ENCODE data around the gene CCNDBP1.
A peak's percentile ranks its signal among the peaks of the same experiment; 100 is the strongest.
"Not testable (repeated sequence)": the region's sequence is repeated elsewhere in the genome, so short reads cannot be mapped to it uniquely, and the experiment has no call there.

Gene CCNDBP1, protein sequence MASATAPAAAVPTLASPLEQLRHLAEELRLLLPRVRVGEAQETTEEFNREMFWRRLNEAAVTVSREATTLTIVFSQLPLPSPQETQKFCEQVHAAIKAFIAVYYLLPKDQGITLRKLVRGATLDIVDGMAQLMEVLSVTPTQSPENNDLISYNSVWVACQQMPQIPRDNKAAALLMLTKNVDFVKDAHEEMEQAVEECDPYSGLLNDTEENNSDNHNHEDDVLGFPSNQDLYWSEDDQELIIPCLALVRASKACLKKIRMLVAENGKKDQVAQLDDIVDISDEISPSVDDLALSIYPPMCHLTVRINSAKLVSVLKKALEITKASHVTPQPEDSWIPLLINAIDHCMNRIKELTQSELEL

DNA sequence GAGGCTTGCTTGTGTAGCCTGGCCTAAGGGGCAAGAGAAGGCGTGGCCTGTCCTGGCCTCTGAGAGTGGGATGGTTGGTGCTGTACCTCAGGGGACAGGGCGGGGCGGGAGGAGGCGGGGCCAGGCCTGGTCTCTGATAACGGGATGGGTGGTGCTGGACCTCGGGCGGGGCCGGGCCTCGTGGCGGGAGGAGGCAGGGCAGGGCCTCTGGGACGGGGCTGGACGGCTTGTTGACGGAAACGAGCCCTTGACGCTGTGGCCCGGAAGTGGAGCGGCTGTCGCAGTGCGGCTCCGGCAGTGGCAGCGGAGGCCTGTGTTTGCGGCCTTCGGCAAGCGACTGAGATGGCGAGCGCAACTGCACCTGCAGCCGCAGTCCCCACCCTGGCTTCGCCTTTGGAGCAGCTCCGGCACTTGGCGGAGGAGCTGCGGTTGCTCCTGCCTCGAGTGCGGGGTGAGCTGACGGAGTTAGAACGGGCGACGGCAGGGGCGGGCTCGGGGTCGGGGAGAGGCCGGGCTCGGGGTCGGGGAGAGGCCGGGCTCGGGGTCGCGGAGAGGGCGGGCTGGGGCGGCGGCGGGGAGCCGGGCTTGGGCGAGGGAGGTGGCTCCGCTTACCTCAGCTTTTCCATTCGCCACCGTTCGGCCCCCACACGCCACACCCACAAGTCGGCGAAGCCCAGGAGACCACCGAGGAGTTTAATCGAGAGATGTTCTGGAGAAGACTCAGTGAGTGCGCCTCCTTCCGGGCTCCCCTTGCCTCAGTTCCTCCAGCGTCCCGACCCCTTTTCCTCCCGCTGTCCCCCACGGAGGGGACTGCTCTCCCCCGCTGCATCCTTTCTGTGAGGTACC lies at the start of gene CCNDBP1:
Gene CCNDBP1 (plus strand): TSS at position 247 of the 846 bp plus-strand sequence. CDS start 96 bp downstream, at position 343.
- peak; percentile 83 for DNase-seq

DNA sequence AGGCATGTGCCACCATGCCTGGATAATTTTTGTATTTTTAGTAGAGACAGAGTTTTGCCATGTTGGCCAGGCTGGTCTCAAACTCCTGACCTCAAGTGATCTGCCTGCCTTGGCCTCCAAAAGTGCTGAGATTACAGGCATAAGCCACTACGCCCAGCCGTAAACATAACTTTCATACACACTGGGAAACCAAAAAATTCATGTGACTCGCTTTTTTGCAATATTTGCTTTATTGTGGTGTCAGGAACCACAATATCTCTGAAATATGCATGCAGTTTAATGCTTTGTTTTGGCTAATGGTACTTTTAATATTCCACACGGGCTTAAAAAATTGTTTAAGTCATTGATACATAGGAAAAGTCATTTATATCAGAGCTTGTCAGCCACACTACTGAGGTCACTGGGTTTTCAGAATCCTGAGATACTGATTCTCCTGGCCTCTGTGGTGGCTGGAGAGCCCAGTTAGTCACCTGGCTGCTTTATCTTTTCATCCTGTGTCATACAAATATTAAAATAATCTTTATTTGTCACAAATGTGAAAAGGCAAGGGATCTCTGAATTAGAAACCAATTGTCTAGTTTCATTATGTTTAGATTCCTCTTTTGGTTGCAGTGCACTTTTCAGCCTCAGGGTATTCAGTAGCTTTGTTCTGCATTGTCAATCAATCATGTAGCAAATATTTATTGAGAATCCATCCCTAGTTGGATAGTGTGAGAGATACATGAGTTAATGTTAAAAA lies 41.8 kb upstream of the CCNDBP1 start:
- DNase-seq: no peak

- DNase-seq: no peak
Measured at GRCh38 chr15:43144512-43144911, 40.7 kb upstream of the CCNDBP1 start.

GRCh38 chr15:43146184-43146583 lies 39.0 kb upstream of the CCNDBP1 start:
- DNase-seq: no peak

- DNase-seq: no peak
Measured at GRCh38 chr15:43150191-43150929, 34.8 kb upstream of the CCNDBP1 start.

GRCh38 chr15:43151688-43152087 lies 33.5 kb upstream of the CCNDBP1 start:
- no peak for DNase-seq

DNA sequence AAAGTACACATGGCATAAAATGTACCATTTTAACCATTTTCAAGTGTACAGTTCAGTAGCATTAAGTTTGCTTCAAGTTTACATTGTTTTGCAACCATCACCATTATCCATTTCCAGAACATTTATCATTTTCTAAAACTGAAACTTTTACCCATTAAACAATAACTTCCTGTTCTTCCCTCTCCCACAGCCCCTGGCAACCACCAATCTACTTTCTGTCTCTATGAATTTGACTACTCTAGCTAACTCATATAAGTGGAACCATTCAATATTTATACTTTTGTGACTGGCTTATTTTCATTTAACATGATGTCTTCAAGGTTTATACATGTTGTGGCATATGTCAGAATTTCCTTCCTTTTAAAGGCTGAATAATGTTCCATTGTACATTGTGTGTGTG lies 31.9 kb upstream of the CCNDBP1 start:
- no peak for DNase-seq

DNA sequence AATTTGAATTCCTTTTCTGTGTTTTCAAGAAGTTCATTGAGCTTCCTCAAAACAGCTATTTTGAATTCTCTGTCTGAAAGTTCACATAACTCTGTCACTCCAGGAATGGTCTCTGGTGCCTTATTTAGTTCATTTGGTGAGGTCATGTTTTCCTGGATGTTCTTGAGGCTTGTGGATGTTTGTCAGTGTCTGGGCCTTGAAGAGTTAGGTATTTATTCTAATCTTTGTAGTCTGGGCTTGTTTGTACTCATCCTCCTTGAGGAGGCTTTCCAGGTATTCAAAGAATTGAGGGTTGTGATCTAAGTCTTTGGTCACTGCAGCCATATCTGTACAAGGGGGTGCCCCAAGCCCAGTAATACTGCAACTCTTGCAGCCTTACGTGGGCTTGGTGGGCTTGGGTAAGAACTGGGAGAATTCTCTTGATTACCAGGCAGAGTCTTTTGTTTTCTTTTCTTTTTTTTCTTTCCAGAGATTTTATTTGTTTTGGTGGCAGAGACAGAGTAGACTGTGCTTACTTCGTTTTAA lies 19.3 kb upstream of the CCNDBP1 start:
- DNase-seq: no peak

DNA sequence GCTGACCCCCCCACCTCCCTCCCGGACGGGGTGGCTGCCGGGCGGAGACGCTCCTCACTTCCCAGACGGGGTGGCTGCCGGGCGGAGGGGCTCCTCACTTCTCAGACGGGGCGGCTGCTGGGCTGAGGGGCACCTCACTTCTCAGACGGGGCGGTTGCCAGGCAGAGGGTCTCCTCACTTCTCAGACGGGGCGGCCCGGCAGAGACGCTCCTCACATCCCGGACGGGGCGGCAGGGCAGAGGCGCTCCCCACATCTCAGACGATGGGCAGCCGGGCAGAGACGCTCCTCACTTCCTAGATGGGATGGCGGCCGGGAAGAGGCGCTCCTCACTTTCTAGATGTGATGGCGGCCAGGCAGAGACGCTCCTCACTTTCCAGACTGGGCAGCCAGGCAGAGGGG lies 17.9 kb upstream of the CCNDBP1 start:
- DNase-seq: not testable (repeated sequence)

DNA sequence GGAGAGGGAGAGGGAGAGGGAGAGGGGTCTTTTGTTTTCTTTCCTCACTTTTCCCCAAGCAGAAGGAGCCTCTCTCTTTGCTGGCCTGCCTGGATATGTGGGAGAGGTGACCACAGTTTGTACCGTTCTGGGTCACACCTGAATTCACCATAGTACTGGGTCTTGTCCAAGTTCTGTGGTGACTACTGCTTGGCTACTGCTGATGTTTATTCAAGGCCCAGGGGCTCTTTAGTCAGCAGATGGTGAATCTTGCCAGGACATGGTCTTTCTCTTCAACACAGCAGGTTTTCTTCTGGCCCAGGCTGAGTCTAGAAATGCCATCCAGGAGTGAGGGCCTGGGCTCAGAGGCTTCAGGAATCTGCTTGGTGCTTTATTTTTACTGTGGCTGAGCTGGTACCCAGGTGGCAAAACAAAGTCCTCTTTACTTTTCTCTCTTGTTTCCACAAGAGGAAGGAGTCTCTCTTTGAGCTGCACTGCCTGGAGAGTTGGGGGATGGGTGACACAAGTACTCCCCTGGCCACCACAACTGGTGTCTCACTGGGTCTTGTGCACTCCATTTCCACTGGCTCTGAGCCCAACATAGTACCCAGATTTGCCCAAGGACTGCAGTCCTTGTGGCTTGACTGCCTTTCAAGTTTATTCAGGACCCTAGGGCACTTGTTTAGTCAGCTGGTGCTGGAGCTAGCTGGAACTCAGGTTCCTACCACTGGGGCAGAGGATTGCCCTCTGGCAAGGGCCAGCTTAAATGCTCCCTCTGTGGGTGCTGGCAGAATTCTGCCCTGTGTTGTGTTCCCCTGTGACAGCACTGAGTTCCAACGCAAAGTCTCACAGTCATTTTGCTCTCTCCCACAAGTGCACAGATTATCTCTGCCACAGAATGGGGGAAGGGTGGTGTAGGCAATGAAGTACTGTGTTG lies 16.8 kb upstream of the CCNDBP1 start:
- DNase-seq: no peak

DNA sequence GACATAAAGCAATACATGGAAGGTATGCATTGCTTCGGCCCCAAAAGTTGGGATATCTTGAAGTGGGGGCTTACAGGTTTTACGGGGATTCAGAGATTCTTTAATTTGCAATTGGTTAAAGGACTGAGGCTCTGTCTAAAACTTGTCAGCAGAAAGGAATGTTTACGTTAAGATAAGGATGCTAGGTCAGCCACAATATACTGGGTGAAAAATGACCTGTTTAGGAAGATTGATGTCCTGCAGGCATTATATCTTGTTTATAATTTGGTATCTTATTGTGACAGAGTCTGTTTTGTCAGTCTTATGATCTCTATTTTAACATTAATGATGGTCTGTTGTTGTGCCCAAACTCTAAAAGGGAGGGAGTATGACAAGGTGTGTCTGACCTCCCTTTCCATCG lies 15.3 kb upstream of the CCNDBP1 start:
- DNase-seq: no peak

GRCh38 chr15:43175656-43176309 lies 9.4 kb upstream of the CCNDBP1 start:
- not testable (repeated sequence) for DNase-seq

DNA sequence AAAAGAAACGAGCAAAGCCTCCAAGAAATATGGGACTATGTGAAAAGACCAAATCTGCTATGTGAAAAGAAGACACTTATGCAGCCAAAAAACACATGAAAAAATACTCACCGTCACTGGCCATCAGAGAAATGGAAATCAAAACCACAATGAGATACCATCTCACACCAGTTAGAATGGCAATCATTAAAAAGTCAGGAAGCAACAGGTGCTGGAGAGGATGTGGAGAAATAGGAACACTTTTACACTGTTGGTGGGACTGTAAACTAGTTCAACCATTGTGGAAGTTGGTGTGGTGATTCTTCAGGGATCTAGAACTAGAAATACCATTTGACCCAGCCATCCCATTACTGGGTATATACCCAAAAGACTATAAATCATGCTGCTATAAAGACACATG lies 8.1 kb upstream of the CCNDBP1 start:
- DNase-seq: not testable (repeated sequence)

GRCh38 chr15:43183270-43183669 lies 1.9 kb upstream of the CCNDBP1 start:
- DNase-seq: no peak

DNA sequence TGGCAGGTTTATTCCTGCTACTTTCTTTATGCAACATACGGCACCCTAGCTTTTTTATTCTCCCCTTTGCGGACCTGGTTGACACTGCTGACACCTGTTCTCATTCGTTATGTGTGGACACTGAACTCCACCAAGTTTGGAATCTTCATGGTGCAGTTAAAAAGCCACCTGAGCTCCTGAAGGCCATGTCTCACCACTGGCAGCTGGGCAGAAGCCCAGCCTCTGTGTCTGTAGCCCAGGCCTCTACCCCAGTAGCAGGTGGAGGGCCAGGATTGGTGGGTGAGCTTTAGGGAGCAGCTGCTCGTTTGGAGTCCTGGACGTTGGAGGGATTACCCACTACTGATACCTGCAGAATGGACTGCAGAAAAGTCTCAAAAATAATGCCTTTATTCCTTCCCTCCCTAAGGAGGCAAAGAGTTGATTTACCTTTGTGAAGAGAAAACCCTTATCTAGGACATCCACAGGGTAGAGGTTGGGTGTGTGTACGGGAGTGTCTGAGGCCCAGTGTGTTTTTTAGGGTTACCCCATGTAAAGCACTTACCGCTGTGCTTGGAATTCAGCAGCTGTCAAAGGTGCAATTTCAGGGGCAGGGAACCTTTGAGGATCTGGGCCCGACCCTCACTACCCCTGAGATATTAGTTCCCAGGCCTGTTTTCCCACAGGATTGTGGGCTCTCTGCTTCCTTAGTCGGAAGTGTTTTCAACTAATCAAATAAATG lies 637 bp upstream of the CCNDBP1 start:
- DNase-seq: no peak

- DNase-seq: no peak
Measured at GRCh38 chr15:43186003-43186353, 775 bp downstream of the CCNDBP1 start.

DNA sequence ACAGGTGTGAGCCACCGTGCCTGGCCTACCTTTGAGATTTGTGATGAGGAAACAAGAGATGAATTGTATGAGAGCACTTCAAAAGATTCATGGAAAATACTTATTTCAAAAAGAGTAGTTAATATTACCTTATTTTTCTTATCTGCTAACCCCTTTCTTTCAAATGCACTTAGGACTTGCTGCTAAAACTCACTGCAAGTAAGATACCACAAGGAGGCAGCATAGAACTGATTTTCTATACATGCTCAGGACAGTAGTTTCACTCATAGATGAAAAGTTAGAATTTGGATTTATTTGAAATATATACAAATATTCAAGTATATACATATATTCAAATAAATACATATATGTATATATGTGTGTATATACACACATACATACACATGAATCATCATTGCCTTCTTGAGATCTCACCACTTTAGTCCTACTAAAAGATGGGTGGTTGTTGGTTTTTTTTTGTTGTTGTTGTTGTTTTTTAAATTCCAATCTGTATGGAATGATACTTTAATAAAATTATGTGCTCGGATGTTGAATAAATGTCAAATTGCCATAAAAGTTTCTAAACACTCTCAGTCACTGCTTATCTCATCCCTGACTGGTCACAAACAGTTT lies 2.4 kb downstream of the CCNDBP1 start:
- no peak for DNase-seq

DNA sequence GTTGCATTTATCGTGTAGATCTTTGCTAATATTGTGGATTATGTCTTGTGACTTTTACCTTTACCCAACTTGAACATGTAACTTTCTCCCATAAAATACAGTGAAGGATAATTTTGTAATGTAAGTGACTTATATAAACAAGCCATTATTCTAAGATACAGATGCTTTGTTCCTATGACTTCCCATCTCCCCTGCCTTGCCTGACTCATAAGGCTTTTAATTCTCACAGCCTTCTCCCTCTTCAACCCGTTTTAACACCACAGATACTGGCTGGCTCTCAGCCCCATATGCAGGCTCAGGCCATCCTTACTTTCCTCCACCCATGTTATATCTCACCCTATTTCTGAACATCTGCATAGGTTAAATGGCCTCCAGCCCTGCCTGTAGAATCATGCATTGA lies 4.1 kb downstream of the CCNDBP1 start:
- DNase-seq: no peak

GRCh38 chr15:43190178-43190577 lies 5.0 kb downstream of the CCNDBP1 start:
- no peak for DNase-seq

DNA sequence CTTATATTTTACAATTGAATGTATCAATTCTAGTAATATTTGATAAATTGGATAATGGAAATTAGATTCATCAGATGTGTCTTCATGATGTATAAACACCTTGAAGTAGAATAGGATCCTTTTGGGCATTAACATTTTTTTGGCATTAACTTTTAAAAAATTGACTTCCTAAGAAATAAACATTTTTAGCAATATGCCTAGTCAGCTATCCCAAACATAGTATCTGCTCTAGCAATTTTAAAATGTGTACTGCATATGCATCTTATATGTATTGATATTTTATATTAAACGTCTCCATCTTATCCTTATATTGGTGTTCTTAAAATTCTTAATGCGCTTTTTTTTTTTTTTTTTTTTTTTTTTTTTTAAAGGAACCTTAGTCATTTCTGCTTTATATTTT lies 8.5 kb downstream of the CCNDBP1 start:
- DNase-seq: no peak
